Lung (tissue), 12 donors: Measurements from ENCODE around the gene MDGA2. TPM values are rescaled to one million over a fixed set of nuclear protein-coding genes. Genes with fewer than 3 reads are reported as not detected.
"Not testable (repeated sequence)": the region's sequence is repeated elsewhere in the genome, so short reads cannot be mapped to it uniquely, and the experiment has no call there.

Experiments used
- ATAC-seq: fragments of 200-7000 bp; cut with Tn5 transposase; one replicate; pipeline ENCODE4 v1.9.1; 2020; ENCODE audit warnings: moderate number of reproducible peaks; ENCODE audit not compliant: insufficient read depth, low FRiP score
- DNase-seq, 3 donors: peaks; one replicate each; pipeline ENCODE4 v3.0.0-alpha.2; 2013 to 2017
- H3K27ac ChIP-seq, 2 donors: one replicate each; pipeline ENCODE4 v1.5.1; 2013; ENCODE audit warnings: mild to moderate bottlenecking in 2 of 2, moderate library complexity in 2 of 2, control low read depth in 1 of 2, inconsistent platforms in 1 of 2, low read depth in 1 of 2, low read length in 1 of 2
- H3K27me3 ChIP-seq, 3 donors: one replicate each; pipeline ENCODE4 v1.5.1; 2013; ENCODE audit warnings: low read length in 2 of 3; ENCODE audit not compliant: control insufficient read depth in 3 of 3, insufficient read depth in 3 of 3
- H3K36me3 ChIP-seq, 4 donors: one replicate each; pipeline ENCODE4 v1.5.1; 2013; ENCODE audit warnings: low read length in 4 of 4, mild to moderate bottlenecking in 1 of 4, moderate library complexity in 1 of 4; ENCODE audit not compliant: control insufficient read depth in 4 of 4, insufficient read depth in 4 of 4
- H3K4me1 ChIP-seq, 5 donors: one replicate each; pipeline ENCODE4 v1.5.1; 2013; ENCODE audit warnings: low read length in 5 of 5, mild to moderate bottlenecking in 2 of 5, moderate library complexity in 1 of 5; ENCODE audit not compliant: control insufficient read depth in 5 of 5, insufficient read depth in 5 of 5
- H3K4me3 ChIP-seq: one replicate; pipeline ENCODE4 v1.5.1; 2013; ENCODE audit warnings: mild to moderate bottlenecking, control low read depth, moderate library complexity
- H3K9ac ChIP-seq, 2 donors: one replicate each; pipeline ENCODE4 v1.5.1; 2013; ENCODE audit warnings: low read length in 2 of 2, control low read depth in 1 of 2; ENCODE audit not compliant: insufficient read depth in 1 of 2
- H3K9me3 ChIP-seq, 4 donors: one replicate each; pipeline ENCODE4 v1.5.1; 2013; ENCODE audit warnings: low read length in 3 of 4, mild to moderate bottlenecking in 1 of 4, moderate library complexity in 1 of 4; ENCODE audit not compliant: control insufficient read depth in 4 of 4, insufficient read depth in 3 of 4
- CTCF ChIP-seq: IDR thresholded peaks from 2 replicates; pipeline ENCODE4 v1.5.1; 2012; ENCODE audit warnings: mild to moderate bottlenecking; ENCODE audit errors: control extremely low read depth, extremely low read depth
- WGBS, 2 donors: extraction: QIAGEN DNeasy Blood & Tissue Kit; methylation state at CpG; one replicate each; pipeline ENCODE4 v1.1.7; 2013; 5-methylcytosine and 5-hydroxymethylcytosine counted together
- polyA plus RNA-seq, 2 donors: library from polyadenylated mRNA; stranded (reverse); fragments of 200-250 nt; gene quantifications; one replicate each; pipeline ENCODE4 v1.2.1, GENCODE V29; 2013
- total RNA-seq, 2 donors: library from RNA; depleted of rRNA in 1 of 2; stranded (reverse); fragments of >200 nt in 1 of 2; gene quantifications; one replicate each; pipeline ENCODE4 v1.2.1, GENCODE V29; 2014 to 2021
- donor health status: control.
- donor health status: control.
- donor health status: Bipolar disorder and iron deficiency.
- donor health status: healthy.
- donor health status: DM: yes; HTN: yes; CAD: no.

Gene MDGA2
- total and polyA plus RNA-seq, 4 donors: 0.03 to 3.2 TPM; not detected in 2

- H3K27ac ChIP-seq: no peak overlapping the region
- no peaks in the 10 kb centered on the region for H3K9me3 ChIP-seq
- TF ChIP-seq CTCF: no peak
- WGBS, 2 donors: 54 to 63% methylated on average over 1 of the region's 1 CpG
- H3K36me3 ChIP-seq: no peaks in the 10 kb centered on the region
- no peak overlapping the region for H3K4me3 ChIP-seq
- ATAC-seq: no peak
- no peak for DNase-seq
- H3K9ac ChIP-seq: no peak overlapping the region
- H3K27me3 ChIP-seq: no peaks in the 10 kb centered on the region
- no peaks in the 10 kb centered on the region for H3K4me1 ChIP-seq
These were observed 479.8 kb downstream of the MDGA2 start for GRCh38 chr14:47195582-47195981.

- Histone ChIP-seq H3K4me3 (no peak overlapping the region), H3K27me3 (no peaks in the 10 kb centered on the region), H3K9ac (no peak overlapping the region), H3K36me3 (no peaks in the 10 kb centered on the region), H3K4me1 (no peaks in the 10 kb centered on the region), H3K27ac (no peak overlapping the region), H3K9me3 (peaks cover 0 to 3% (median 0%) of the 10 kb centered on the region in 4 donors)
- DNase-seq (no peak), ATAC-seq (no peak)
- TF ChIP-seq CTCF: no peak
- WGBS, 2 donors: 60 to 78% methylated on average over 1 of the region's 1 CpG
These were observed 481.4 kb downstream of the MDGA2 start for GRCh38 chr14:47194055-47194454.

- H3K9me3 ChIP-seq, ATAC-seq, H3K27ac ChIP-seq, H3K9ac ChIP-seq, DNase-seq, H3K27me3 ChIP-seq, H3K36me3 ChIP-seq, H3K4me1 ChIP-seq, H3K4me3 ChIP-seq: not testable (repeated sequence)
- 90 to 95% methylated on average over 7 of the region's 7 CpGs for WGBS, 2 donors
These were observed 483.2 kb downstream of the MDGA2 start for GRCh38 chr14:47192203-47192602.

GRCh38 chr14:47191700-47192099 lies 483.7 kb downstream of the MDGA2 start:
- 88 to 90% methylated on average over 2 of the region's 2 CpGs for WGBS, 2 donors
- Histone ChIP-seq H3K27ac (no peak overlapping the region), H3K4me3 (no peak overlapping the region), H3K9me3 (peaks cover 0 to 3% (median 0%) of the 10 kb centered on the region in 4 donors), H3K9ac (no peak overlapping the region), H3K4me1 (no peaks in the 10 kb centered on the region), H3K36me3 (no peaks in the 10 kb centered on the region), H3K27me3 (no peaks in the 10 kb centered on the region)
- no peak for DNase-seq
- TF ChIP-seq CTCF: no peak
- no peak for ATAC-seq
